HG03066 (cell line): ENCODE results near the gene SLC25A39.
"Not testable (repeated sequence)": the region's sequence is repeated elsewhere in the genome, so short reads cannot be mapped to it uniquely, and the experiment has no call there.

Experiments
- ATAC-seq: cut with Tn5 transposase; IDR thresholded peaks from one replicate; pipeline ENCODE4 v1.9.1; 2021; ENCODE audit warnings: low read depth; ENCODE audit not compliant: unreplicated experiment

SLC25A39 gene

GRCh38 chr17:44324571-44325275 is at the start of gene SLC25A39:
Gene SLC25A39, minus strand, starts transcription at chr17:44324823. Its CDS starts 1,261 bp downstream, at chr17:44323562.
- ATAC-seq: peak; percentile 64

DNA sequence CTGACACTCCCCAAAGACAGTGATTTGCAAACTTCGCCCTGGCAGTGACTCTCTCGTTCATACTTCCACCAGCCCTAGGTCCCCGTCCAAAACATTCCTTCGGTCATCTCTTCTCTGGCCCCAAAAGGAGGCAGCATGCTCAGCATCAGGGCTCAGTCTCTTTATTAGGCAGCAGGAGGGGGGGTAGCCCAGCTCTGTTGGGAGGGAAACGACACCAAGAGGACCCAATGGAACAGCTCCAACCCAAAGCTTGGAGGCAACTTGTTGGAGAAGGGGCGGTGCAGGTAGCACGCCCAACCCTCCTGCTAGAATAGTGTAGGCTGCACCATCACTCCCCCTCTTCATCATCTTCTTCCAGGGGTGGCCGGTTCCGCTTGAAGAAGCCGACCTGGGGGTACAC is 47.4 kb upstream of the SLC25A39 start:
- ATAC-seq: no peak

DNA sequence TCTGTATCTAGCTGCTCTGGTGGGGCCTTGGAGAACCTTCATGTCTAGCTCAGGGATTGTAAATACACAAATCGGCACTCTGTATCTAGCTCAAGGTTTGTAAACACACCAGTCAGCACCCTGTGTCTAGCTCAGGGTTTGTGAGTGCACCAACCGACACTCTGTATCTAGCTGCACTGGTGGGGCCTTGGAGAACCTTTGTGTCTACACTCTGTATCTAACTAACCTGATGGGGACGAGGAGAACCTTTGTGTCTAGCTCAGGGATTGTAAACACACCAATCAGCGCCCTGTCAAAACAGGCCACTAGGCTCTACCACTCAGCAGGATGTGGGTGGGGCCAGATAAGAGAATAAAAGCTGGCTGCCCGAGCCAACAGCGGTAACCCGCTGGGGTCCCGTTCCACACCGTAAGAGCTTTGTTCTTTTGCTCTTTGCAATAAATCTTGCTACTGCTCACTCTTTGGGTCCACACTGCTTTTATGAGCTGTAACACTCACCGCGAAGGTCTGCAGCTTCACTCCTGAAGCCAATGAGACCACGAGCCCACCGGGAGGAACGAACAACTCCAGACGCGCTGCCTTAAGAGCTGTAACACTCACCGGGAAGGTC is 44.9 kb upstream of the SLC25A39 start:
- not testable (repeated sequence) for ATAC-seq

DNA sequence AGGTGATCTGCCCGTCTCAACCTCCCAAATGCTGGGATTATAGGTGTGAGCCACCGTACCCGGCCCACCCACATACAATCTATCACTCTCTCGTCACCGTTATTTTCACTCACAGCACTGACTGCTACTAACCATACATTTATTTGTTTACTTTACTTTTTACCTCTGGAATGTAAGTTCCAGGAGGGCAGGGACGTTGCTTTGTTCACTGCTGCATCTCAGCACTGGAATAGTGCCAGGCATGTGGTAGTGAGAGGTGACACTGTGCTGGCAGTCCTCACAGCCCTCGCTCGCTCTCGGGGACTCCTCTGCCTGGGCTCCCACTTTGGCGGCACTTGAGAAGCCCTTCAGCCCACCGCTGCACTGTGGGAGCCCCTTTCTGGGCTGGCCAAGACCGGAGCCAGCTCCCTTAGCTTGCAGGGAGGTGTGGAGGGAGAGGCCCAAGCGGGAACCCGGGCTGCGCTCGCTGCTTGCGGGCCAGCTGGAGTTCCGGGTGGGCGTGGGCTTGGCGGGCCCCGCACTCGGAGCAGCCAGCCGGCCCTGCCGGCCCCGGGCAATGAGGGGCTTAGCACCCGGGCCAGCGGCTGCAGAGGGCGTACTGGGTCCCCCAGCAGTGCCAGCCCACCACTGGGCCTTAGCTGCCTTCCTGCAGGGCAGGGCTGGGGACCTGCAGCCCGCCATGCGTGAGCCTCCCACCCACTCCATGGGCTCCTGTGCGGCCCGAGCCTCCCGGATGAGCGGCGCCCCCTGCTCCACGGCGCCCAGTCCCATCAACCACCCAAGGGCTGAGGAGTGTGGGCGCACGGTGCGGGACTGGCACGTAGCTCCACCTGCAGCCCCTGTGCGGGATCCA is 44.0 kb upstream of the SLC25A39 start:
- ATAC-seq: not testable (repeated sequence)

- no peak for ATAC-seq
Observed at GRCh38 chr17:44367231-44367979, 42.8 kb upstream of the SLC25A39 start.

DNA sequence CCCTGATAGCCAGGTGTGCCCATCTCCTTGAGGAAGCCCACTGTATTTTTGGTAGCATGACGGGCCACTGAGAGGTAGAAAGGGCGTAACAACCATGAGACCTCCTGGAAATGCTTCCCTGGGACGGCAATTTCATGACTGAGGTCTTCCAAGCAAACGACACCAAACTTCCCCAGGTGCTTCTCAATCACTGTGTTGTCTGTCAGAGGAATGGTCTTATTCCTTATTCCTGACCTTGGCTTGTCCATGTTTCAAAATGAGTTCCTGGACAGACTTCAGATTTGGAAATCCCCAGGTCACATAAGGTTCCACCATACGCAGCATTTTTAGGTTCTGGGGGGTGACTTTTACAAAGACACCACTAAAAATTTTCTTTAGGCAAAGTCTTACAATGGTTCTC is 40.4 kb upstream of the SLC25A39 start:
- not testable (repeated sequence) for ATAC-seq

- no peak for ATAC-seq
Observed at GRCh38 chr17:44363613-44364159, 39.1 kb upstream of the SLC25A39 start, which contains the start of gene FAM171A2. Gene FAM171A2, minus strand, starts transcription at chr17:44363853. Its CDS starts 139 bp downstream, at chr17:44363714.

DNA sequence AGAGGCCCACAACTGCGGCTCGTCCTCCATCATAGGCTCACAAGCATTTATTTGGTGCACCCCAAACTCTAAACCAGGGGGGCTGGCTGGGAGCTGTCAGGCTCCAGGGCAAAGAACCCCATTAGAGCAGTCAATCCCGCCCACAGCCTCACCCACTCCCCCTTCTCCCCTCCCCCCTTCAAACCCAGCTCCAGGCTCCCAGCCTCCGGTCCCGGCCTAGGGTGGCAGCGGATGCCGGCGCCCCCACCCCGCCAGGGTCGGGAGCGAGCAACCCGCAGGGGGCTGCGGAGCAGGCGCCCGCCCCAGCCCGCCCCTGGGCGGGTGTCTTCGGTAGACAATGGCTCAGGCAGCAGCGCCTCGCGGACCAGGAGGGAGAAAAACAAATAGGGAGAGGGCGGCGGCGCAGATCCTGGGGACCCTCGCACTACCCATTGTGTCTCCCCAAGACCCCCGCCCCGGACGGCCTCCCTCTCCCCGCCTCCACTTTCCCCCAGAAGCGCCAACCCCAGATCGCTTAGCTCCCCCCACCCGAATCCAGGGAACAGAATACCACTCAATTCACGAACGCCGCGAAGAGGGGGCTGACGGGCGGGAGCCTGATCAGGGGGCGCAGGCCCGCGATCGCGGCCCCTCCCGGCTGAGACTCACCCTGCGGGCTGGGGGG is 38.5 kb upstream of the SLC25A39 start:
- no peak for ATAC-seq

DNA sequence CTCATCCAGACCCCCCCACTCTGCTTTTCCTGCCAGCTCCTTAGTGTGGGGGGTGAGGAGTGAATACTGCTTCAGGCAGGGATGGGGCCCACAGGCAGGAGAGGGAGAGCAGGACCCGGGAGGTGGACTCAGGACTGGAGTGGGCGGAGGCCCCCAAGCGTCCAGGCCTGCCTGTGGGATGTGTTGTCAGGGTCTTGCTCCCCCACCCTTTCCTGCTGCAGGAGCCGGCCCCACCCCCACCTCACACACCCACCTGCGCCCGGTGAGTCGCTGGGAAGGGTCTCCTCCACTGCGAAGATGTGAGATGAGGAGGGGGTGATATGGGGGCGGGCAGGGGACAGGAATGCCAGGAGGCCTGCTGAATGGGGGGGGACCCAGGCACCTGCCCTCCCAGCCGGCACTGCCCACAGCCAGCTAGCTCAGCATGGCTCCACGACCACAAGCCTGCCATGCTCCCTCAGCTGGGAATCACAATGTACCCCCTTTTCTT is 37.9 kb upstream of the SLC25A39 start:
- ATAC-seq: no peak

- no peak for ATAC-seq
Observed at GRCh38 chr17:44361292-44362260, 37.0 kb upstream of the SLC25A39 start.

DNA sequence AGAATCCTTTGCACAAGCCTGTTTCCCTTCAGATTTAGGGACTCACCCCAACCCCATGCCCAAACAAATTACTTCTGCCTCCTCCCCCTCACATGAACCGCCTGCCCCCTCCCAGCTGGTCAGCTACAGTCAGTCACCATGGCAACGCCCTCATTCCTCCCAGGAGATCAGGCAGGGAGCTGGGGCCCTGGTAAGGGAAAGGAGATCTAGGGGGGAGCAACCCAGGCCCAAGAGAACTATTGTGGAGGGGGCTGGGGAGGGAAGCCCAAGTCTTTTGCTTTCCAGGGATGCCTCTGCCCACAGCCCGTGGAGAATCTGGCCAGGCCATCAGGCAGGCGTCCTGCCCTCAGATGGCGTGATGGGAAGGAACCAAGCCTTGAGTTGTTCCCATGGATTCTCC is 36.2 kb upstream of the SLC25A39 start:
- no peak for ATAC-seq

GRCh38 chr17:44360144-44360533 is 35.5 kb upstream of the SLC25A39 start:
- no peak for ATAC-seq

DNA sequence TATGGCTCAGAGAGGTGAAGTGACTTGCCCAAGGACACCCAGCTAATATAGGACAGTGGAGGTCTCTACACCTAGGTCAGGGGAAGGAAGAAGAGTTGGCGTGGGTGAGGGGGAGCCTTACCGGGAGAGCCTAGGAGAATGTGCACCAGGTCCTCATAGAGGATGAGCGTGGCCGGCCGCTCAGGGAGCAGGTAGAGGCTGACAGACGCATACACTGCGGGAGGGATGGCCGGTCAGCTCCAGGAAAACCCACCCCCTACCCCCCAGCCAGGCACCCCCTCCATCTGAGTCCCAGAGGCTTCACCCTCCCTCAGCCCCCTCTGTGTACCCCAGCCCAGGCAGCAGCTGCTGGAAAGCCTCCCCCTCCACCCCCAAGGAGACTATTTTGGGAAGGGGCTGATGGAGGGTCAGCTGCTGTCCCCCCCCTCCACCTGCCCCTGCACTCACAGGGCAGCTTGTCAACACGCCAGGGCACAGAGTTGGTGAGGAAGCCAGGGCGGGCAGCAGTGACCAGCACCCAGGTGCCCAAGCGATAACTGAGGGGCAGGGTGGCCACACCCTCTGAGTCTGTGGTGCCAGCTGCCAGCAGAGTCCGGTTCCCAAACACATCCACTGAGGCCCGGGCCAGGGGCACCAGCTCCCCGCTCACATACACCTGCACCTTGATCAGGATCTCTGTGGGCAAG is 35.0 kb upstream of the SLC25A39 start:
- ATAC-seq: no peak

DNA sequence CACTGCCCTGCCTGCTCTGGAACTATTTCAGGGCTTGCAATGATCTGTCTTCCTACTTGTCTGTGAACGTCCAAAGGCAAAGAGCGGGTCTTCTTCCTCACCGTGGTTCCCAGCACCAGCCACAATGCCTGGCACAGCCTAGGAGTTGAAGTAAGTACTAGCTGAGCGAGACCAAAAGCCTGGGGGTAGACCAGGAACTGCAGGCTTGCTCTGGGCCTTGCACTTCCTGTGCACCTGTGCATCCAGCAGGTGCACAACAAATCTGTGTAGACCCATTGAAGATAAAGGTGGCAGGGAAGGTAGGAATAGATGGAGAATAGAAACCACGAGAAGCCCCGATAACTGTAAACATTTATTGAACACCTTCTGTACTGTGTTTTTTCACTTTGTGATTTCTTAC is 34.4 kb upstream of the SLC25A39 start:
- no peak for ATAC-seq

DNA sequence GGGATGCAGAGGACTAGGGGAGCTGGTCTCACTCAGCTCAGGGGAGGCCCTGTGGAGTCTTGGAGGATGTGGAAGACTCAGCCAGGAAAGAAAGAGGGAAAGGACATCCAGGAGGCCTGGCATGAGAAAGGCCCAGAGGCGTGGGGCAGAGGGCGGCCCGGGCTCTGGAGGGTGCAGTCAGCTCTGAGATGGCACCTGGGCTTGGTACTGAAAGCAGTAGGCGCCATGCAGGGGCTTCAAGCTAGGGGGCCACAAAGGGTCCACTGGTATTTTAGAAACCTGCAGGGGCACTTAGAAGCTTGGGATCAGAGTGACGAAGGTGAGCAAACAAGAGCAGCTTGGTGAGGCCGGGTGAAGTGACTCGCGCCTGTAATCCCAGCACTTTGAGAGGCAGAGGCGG is 33.4 kb upstream of the SLC25A39 start:
- ATAC-seq: no peak

DNA sequence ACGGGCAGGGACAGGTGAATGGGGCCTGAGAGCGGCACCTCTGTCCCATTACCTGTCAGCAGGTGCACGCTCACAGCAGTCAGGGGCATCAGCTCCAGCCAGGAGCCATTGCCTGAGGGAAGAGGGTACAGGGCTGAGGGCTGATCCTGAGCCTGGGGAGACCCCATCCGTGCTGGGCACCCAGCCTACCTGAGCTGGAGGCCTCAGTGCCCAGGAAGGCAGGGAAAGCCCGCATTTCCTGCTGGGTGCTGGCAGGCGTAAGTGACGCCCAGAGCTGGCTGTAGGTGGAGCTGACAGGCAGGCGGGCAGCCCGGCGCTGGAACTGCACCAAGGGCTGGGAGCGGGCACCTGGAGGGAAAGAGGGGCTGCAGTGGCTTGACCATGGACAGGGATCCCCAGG is 31.6 kb upstream of the SLC25A39 start:
- ATAC-seq: no peak

GRCh38 chr17:44355642-44356099 is 31.0 kb upstream of the SLC25A39 start:
- no peak for ATAC-seq
